Panc1 (cell line): ENCODE measurements around the gene TEKT2.

Experiments used
- POLR2AphosphoS5 ChIP-seq: IDR thresholded peaks from 2 replicates; pipeline ENCODE4 v1.6.1; 2012; ENCODE audit warnings: mild to moderate bottlenecking, low read depth, low read length, moderate library complexity
- SIN3A ChIP-seq: IDR thresholded peaks from 2 replicates; pipeline ENCODE4 v1.6.1; 2012; ENCODE audit warnings: low read depth, mild to moderate bottlenecking, low read length, moderate library complexity, borderline replicate concordance; ENCODE audit not compliant: insufficient read depth
- TCF7L2 ChIP-seq: IDR thresholded peaks from 2 replicates; pipeline ENCODE4 v1.6.1; 2011; ENCODE audit warnings: mild to moderate bottlenecking, low read depth, low read length, inconsistent platforms
- TF ChIP-seq, protein P1 (sequence below): fragments of 450-650 bp; IDR thresholded peaks from 2 replicates; pipeline ENCODE4 v1.5.1; 2017; ENCODE audit warnings: mild to moderate bottlenecking
- TF ChIP-seq, protein P2 (sequence below), 2 experiments: IDR thresholded peaks; 2 replicates each; pipeline ENCODE4 v1.6.1; 2011 to 2012; ENCODE audit warnings: low read depth in 2 of 2, control low read depth in 1 of 2, low read length in 1 of 2, mild to moderate bottlenecking in 1 of 2, moderate library complexity in 1 of 2; ENCODE audit not compliant: insufficient read depth in 1 of 2

DNA sequence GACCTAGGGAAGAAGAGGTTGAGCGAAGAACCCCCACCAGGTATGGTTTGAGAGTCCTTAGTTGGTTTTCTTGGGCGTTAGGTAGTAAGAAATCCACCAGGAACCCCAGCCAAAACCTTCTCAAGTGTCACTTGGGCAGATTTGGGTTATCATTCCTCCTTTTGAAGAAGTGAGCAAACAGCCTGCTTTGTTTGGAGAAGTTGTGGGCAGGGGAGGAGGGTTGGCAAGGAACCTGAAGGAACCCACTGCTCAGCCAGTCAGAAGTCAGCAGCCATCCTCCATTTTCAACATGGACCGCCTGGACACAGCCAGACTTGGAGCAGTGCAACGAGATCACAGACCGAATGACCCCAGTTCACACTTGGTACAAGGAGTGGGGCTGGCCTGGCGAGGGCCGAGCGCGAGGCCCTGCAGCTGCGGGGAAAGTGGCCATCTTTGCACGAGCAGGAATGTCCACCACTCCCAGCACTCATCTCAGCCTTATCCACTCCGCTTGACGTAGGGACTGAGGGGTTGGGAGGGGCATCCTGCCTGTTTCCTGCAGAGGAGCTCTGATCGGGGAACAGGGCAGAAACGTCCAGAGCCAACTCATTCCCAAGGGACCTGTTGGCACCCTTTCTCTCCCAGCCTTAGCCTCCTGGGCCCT lies 12.0 kb downstream of the TEKT2 start:
- TF ChIP-seq, protein P1, sequence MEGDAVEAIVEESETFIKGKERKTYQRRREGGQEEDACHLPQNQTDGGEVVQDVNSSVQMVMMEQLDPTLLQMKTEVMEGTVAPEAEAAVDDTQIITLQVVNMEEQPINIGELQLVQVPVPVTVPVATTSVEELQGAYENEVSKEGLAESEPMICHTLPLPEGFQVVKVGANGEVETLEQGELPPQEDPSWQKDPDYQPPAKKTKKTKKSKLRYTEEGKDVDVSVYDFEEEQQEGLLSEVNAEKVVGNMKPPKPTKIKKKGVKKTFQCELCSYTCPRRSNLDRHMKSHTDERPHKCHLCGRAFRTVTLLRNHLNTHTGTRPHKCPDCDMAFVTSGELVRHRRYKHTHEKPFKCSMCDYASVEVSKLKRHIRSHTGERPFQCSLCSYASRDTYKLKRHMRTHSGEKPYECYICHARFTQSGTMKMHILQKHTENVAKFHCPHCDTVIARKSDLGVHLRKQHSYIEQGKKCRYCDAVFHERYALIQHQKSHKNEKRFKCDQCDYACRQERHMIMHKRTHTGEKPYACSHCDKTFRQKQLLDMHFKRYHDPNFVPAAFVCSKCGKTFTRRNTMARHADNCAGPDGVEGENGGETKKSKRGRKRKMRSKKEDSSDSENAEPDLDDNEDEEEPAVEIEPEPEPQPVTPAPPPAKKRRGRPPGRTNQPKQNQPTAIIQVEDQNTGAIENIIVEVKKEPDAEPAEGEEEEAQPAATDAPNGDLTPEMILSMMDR, result no peak
- TF ChIP-seq, protein P2, sequence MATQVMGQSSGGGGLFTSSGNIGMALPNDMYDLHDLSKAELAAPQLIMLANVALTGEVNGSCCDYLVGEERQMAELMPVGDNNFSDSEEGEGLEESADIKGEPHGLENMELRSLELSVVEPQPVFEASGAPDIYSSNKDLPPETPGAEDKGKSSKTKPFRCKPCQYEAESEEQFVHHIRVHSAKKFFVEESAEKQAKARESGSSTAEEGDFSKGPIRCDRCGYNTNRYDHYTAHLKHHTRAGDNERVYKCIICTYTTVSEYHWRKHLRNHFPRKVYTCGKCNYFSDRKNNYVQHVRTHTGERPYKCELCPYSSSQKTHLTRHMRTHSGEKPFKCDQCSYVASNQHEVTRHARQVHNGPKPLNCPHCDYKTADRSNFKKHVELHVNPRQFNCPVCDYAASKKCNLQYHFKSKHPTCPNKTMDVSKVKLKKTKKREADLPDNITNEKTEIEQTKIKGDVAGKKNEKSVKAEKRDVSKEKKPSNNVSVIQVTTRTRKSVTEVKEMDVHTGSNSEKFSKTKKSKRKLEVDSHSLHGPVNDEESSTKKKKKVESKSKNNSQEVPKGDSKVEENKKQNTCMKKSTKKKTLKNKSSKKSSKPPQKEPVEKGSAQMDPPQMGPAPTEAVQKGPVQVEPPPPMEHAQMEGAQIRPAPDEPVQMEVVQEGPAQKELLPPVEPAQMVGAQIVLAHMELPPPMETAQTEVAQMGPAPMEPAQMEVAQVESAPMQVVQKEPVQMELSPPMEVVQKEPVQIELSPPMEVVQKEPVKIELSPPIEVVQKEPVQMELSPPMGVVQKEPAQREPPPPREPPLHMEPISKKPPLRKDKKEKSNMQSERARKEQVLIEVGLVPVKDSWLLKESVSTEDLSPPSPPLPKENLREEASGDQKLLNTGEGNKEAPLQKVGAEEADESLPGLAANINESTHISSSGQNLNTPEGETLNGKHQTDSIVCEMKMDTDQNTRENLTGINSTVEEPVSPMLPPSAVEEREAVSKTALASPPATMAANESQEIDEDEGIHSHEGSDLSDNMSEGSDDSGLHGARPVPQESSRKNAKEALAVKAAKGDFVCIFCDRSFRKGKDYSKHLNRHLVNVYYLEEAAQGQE (IDR thresholded peaks at IDR 0.05; ENCODE audit: insufficient read depth in 1 of 2, low read depth in 2 of 2, low read length in 1 of 2), result no peak
- TF ChIP-seq TCF7L2 (no peak), SIN3A (no peak), POLR2AphosphoS5 (no peak)
